Erythroblast (primary cell): Measurements from ENCODE around the gene MAN1C1.

ENCODE experiments used
- DNase-seq, 2 experiments: peaks; one replicate each; lab custom pipeline; 2025; lab: John Stamatoyannopoulos, UW
- GATA1 ChIP-seq: IDR thresholded peaks from 2 replicates; pipeline ENCODE4 v1.6.1; 2011; ENCODE audit warnings: low read depth, mild to moderate bottlenecking, control low read depth, low read length, moderate library complexity
- POLR2A ChIP-seq: IDR thresholded peaks from 2 replicates; pipeline ENCODE4 v1.6.1; 2011; ENCODE audit warnings: mild to moderate bottlenecking, low read length

The MAN1C1 gene

GRCh38 chr1:25785333-25786067 lies 168.9 kb downstream of the MAN1C1 start:
- TF ChIP-seq GATA1 (no peak), POLR2A (no peak)
- no peak for DNase-seq

- no peak for TF ChIP-seq GATA1
- no peak for TF ChIP-seq POLR2A
Observed at GRCh38 chr1:25786887-25787759, 170.5 kb downstream of the MAN1C1 start.

GRCh38 chr1:25787760-25788166 lies 171.2 kb downstream of the MAN1C1 start:
- TF ChIP-seq GATA1, result no peak
- TF ChIP-seq POLR2A, result no peak
- no peak for DNase-seq

More at GRCh38 chr1:25786887-25787759, 170.5 kb downstream of the MAN1C1 start:
- no peak for DNase-seq

- DNase-seq, result no peak
- no peak for TF ChIP-seq POLR2A
- TF ChIP-seq GATA1, result no peak
Observed at GRCh38 chr1:25790472-25790871, 173.9 kb downstream of the MAN1C1 start.

GRCh38 chr1:25792115-25792514 lies 175.5 kb downstream of the MAN1C1 start:
- no peak for DNase-seq

GRCh38 chr1:25793585-25794170 lies 177.1 kb downstream of the MAN1C1 start:
- TF ChIP-seq POLR2A (no peak), GATA1 (no peak)
- no peak for DNase-seq

More at GRCh38 chr1:25792115-25792514, 175.5 kb downstream of the MAN1C1 start:
- TF ChIP-seq GATA1 (no peak), POLR2A (no peak)

GRCh38 chr1:25794325-25794724 lies 177.7 kb downstream of the MAN1C1 start:
- DNase-seq, result no peak
- TF ChIP-seq POLR2A (no peak), GATA1 (no peak)

GRCh38 chr1:25795211-25795610 lies 178.6 kb downstream of the MAN1C1 start:
- no peak for DNase-seq
- TF ChIP-seq GATA1 (no peak), POLR2A (no peak)

GRCh38 chr1:25795946-25796810 lies 179.6 kb downstream of the MAN1C1 start:
- TF ChIP-seq GATA1 (no peak), POLR2A (no peak)
- no peak for DNase-seq

- DNase-seq, result peak in 1 of 2 experiments; percentile 80
- TF ChIP-seq GATA1, result no peak
- no peak for TF ChIP-seq POLR2A
Observed at GRCh38 chr1:25796811-25797458, 180.3 kb downstream of the MAN1C1 start.

- DNase-seq, result peak in 1 of 2 experiments; percentile 58
- TF ChIP-seq GATA1, result no peak
- no peak for TF ChIP-seq POLR2A
Observed at GRCh38 chr1:25797939-25798338, 181.3 kb downstream of the MAN1C1 start.

GRCh38 chr1:25798666-25799351 lies 182.2 kb downstream of the MAN1C1 start:
- no peak for TF ChIP-seq POLR2A
- TF ChIP-seq GATA1, result no peak
- no peak for DNase-seq
